ENCODE data around the gene GPR146. TPM values are rescaled to one million over a fixed set of nuclear protein-coding genes. Genes with fewer than 3 reads are reported as not detected.

The GPR146 gene
- total and polyA plus RNA-seq, 2 of the 13 experiments (the other 11 are each of a cell fraction or from before 2014, with no cell fraction given), result 2.0 to 15.9 TPM

DNA sequence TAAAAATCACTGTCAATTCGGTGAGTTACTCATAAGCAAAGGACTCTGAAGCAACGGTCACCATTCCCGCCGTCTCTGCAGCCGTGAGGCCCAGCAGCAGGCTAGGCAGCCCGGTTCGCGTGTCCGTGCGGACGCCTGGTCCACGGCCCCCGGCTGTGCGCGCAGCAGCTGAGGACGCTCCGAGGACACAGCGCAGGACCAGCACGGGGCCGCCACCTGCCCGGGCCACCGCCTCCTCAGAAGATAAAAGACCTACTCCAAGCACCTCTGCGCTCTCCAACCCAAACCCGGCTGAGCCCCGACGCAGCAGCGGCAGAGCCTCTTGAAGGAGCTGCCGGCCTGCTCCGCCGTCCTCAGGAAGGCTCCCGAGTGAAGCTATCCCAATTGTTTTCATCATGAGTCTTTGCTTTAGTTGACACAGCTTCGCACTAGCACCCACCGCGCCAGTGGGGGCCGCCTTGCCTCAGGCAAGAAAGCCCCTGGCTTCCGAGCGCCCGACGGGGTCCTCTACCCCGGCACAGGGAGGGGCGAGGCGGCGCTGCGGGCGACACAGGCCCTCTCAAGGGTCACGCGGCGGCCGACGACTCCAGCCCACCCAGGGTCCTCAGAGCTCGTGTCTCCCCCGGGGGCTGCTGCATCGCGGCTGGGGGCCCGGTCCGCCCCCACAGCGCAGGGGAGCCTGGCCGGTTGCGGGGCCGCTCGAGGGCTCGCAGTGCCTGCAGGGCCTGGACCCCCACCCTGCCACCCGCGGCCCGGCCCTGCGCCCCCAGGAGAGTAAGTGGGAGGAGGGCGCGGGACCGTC lies 16.9 kb upstream of the GPR146 start (continued):
- TF ChIP-seq, protein P1, sequence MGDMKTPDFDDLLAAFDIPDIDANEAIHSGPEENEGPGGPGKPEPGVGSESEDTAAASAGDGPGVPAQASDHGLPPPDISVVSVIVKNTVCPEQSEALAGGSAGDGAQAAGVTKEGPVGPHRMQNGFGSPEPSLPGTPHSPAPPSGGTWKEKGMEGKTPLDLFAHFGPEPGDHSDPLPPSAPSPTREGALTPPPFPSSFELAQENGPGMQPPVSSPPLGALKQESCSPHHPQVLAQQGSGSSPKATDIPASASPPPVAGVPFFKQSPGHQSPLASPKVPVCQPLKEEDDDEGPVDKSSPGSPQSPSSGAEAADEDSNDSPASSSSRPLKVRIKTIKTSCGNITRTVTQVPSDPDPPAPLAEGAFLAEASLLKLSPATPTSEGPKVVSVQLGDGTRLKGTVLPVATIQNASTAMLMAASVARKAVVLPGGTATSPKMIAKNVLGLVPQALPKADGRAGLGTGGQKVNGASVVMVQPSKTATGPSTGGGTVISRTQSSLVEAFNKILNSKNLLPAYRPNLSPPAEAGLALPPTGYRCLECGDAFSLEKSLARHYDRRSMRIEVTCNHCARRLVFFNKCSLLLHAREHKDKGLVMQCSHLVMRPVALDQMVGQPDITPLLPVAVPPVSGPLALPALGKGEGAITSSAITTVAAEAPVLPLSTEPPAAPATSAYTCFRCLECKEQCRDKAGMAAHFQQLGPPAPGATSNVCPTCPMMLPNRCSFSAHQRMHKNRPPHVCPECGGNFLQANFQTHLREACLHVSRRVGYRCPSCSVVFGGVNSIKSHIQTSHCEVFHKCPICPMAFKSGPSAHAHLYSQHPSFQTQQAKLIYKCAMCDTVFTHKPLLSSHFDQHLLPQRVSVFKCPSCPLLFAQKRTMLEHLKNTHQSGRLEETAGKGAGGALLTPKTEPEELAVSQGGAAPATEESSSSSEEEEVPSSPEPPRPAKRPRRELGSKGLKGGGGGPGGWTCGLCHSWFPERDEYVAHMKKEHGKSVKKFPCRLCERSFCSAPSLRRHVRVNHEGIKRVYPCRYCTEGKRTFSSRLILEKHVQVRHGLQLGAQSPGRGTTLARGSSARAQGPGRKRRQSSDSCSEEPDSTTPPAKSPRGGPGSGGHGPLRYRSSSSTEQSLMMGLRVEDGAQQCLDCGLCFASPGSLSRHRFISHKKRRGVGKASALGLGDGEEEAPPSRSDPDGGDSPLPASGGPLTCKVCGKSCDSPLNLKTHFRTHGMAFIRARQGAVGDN (CRISPR knock-in tag; IDR thresholded peaks at IDR 0.05), result peak; percentile 14; the same call in 1 of the 2 replicates
- TF ChIP-seq ZNF776 (CRISPR knock-in tag; IDR thresholded peaks at IDR 0.05), result 0 out of 2 replicates have a peak, but pooled peaks have one; percentile 31
- TF ChIP-seq, protein P2, sequence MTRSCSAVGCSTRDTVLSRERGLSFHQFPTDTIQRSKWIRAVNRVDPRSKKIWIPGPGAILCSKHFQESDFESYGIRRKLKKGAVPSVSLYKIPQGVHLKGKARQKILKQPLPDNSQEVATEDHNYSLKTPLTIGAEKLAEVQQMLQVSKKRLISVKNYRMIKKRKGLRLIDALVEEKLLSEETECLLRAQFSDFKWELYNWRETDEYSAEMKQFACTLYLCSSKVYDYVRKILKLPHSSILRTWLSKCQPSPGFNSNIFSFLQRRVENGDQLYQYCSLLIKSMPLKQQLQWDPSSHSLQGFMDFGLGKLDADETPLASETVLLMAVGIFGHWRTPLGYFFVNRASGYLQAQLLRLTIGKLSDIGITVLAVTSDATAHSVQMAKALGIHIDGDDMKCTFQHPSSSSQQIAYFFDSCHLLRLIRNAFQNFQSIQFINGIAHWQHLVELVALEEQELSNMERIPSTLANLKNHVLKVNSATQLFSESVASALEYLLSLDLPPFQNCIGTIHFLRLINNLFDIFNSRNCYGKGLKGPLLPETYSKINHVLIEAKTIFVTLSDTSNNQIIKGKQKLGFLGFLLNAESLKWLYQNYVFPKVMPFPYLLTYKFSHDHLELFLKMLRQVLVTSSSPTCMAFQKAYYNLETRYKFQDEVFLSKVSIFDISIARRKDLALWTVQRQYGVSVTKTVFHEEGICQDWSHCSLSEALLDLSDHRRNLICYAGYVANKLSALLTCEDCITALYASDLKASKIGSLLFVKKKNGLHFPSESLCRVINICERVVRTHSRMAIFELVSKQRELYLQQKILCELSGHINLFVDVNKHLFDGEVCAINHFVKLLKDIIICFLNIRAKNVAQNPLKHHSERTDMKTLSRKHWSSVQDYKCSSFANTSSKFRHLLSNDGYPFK (CRISPR knock-in tag; IDR thresholded peaks at IDR 0.05; ENCODE audit: borderline replicate concordance), result no peak
- TF ChIP-seq ZBTB7A (CRISPR knock-in tag; IDR thresholded peaks at IDR 0.05), result 0 out of 2 replicates have a peak, but pooled peaks have one; percentile 8
- no peak for TF ChIP-seq ZEB1 (IDR thresholded peaks at IDR 0.05; ENCODE audit: insufficient replicate concordance, low read depth)
- TF ChIP-seq IKZF4 (CRISPR knock-in tag; IDR thresholded peaks at IDR 0.05; ENCODE audit: borderline replicate concordance, low read depth, not compliant biosample characterization), result no peak
- 0 out of 2 replicates have a peak, but pooled peaks have one; percentile 17 for TF ChIP-seq BORCS8-MEF2B (CRISPR knock-in tag; IDR thresholded peaks at IDR 0.05)
- TF ChIP-seq RAD21 (CRISPR knock-in tag; IDR thresholded peaks at IDR 0.05), result no peak
- peak; percentile 36; the same call in 1 of the 2 replicates for TF ChIP-seq HOXA3 (CRISPR knock-in tag; IDR thresholded peaks at IDR 0.05)
- peak; percentile 86; the same call in 1 of the 2 replicates for TF ChIP-seq ZBTB38 (CRISPR knock-in tag; IDR thresholded peaks at IDR 0.05)
- TF ChIP-seq, protein P3, sequence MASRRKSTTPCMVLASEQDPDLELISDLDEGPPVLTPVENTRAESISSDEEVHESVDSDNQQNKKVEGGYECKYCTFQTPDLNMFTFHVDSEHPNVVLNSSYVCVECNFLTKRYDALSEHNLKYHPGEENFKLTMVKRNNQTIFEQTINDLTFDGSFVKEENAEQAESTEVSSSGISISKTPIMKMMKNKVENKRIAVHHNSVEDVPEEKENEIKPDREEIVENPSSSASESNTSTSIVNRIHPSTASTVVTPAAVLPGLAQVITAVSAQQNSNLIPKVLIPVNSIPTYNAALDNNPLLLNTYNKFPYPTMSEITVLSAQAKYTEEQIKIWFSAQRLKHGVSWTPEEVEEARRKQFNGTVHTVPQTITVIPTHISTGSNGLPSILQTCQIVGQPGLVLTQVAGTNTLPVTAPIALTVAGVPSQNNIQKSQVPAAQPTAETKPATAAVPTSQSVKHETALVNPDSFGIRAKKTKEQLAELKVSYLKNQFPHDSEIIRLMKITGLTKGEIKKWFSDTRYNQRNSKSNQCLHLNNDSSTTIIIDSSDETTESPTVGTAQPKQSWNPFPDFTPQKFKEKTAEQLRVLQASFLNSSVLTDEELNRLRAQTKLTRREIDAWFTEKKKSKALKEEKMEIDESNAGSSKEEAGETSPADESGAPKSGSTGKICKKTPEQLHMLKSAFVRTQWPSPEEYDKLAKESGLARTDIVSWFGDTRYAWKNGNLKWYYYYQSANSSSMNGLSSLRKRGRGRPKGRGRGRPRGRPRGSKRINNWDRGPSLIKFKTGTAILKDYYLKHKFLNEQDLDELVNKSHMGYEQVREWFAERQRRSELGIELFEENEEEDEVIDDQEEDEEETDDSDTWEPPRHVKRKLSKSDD (CRISPR knock-in tag; IDR thresholded peaks at IDR 0.05; ENCODE audit: low read depth), result 0 out of 2 replicates have a peak, but pooled peaks have one; percentile 14
- peak; percentile 35 for TF ChIP-seq AGO2 (optimal IDR thresholded peaks at IDR 0.05; ENCODE audit: low read depth, low read length)

All from HepG2 (cell line).